GM12873 (cell line): Measurements from ENCODE around the gene MPL.

Experiments
- TF ChIP-seq, protein P1 (sequence below): IDR thresholded peaks from 2 replicates; pipeline ENCODE4 v1.5.1; 2012; ENCODE audit warnings: low read depth, mild to moderate bottlenecking, moderate library complexity, low read length, control low read depth; ENCODE audit not compliant: insufficient read depth; ENCODE audit errors: missing control alignments

Gene MPL

DNA sequence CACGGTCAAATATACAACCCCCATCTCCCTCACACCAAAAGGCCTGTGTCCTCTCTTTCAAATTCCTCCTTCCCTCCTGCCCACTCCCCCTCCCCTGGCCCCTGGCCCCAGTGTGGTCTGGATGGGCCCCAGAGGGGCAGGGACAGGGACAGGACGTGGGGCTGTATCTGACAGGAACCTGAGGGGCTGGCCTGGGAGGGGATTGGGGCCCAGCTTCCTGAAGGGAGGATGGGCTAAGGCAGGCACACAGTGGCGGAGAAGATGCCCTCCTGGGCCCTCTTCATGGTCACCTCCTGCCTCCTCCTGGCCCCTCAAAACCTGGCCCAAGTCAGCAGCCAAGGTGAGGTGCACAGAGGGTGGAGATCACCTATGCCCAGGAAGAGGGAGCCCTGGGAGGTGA, at the start of gene MPL:
Gene MPL (plus strand): TSS at position 231 of the 400 bp plus-strand sequence. CDS start 31 bp downstream, at position 262.
- TF ChIP-seq, protein P1, sequence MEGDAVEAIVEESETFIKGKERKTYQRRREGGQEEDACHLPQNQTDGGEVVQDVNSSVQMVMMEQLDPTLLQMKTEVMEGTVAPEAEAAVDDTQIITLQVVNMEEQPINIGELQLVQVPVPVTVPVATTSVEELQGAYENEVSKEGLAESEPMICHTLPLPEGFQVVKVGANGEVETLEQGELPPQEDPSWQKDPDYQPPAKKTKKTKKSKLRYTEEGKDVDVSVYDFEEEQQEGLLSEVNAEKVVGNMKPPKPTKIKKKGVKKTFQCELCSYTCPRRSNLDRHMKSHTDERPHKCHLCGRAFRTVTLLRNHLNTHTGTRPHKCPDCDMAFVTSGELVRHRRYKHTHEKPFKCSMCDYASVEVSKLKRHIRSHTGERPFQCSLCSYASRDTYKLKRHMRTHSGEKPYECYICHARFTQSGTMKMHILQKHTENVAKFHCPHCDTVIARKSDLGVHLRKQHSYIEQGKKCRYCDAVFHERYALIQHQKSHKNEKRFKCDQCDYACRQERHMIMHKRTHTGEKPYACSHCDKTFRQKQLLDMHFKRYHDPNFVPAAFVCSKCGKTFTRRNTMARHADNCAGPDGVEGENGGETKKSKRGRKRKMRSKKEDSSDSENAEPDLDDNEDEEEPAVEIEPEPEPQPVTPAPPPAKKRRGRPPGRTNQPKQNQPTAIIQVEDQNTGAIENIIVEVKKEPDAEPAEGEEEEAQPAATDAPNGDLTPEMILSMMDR: no peak

DNA sequence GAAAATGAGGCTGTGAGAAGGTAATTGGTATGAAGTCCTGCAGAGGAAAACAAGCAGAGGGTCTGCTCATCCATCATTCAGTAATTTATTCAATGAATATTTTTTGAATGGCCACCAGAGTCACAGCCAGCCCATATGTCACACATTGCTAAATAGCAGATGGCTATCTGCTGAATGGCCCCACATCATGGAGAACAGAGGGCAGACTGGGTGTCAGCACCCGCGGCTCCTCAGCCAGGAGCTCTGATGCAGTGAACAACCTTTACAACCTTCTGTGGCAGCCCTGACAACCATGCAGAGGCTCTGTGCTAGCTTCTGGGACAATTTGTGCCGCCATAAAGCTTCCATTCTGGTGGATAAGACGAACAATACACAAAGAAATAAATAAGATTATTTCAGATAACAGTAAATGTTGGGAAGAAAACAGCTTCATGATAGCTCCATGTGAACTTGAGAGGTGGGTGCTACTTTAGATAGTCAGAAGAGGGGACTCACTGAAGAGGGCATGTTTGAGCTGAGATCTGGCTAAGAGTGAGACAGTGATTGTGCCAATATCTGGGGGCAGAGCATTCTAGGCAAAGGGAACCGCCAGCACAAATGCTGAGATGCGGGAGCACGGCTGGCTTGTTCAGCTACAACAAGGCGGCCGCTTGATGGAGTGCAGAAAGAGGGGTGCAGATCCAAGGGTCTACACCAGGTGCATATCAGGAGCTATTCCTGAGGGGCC, 49.4 kb upstream of the MPL start:
- TF ChIP-seq, protein P1: no peak

DNA sequence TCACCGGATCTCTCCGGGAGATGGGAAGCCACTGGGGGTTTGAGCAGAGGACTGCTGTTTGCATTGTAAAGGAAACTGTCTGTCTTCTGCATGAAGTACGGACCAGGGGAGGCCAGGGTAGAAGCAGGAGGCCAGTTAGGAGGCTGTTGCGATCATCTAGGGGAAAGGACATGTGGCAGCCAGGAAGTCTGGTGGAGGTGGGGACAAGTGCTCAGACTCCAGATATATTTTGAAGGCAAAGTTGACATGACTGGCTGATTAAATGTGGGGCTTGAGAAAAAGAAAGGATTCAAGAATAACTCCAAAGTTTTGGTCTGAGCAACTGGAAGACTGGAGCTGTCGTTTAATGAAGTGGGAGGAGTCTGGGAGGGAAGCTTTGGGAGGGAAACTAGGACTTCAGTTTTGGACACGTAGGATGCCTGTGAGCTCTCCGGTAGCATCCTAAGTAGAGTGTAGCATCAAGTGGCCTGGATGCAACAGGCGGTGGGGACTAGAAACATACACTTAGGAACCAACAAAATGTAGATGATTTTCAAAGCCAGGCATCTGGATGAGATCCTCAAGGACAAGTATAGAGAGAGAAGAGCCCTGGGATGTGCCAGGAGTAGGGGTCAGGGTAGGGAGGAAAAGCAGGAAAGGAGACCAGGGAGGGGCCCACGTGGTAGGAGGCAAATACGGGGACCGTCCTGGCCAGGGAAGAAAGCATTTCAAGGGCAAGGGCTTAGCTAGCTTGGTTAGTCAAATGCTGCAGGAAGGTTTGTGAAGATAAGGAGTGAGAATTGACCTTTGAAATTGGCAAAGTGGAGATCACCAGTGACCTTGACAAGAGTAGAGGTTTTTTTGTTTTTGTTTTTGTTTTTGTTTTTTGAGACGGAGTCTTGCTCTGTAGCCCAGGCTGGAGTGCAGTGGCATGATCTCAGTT, 48.6 kb upstream of the MPL start:
- TF ChIP-seq, protein P1: no peak

DNA sequence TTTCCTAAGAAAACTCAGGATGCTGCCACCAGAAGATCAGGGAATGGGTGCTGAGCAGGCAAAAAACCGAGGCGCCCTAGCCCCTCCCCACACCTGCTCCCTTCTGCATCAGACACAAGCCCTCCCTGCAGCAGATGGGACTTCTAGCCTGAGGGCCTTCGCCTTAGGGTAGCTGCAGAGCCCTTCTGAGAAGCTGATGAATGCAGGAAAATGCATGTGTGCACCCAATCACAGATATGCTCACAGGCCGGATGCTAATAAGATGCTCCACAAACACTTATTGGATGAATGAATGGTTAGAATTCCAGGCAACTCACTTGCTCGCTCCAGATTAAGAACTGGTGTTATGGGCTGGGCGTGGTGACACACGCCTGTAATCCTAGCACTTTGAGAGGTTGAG, 45.4 kb upstream of the MPL start:
- TF ChIP-seq, protein P1: no peak

DNA sequence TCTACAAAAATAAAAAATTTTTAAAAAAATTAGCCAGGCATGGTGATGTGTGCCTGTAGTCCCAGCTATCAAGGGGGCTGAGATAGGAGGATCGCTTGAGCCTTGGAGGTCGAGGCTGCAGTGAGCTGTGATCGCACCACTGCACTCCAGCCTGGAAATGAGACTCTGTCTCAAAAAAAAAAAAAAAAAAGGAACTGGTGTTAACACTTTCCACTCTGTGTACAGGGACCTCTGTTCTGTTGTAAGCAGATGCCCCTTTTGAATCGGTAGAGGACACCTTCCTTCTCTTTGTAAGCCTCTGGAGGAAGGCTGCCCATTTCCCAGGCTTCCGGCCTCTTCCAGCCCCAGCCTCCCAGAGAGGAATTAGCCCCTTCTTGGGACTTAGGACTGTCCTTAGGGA, 44.9 kb upstream of the MPL start:
- TF ChIP-seq, protein P1: no peak

DNA sequence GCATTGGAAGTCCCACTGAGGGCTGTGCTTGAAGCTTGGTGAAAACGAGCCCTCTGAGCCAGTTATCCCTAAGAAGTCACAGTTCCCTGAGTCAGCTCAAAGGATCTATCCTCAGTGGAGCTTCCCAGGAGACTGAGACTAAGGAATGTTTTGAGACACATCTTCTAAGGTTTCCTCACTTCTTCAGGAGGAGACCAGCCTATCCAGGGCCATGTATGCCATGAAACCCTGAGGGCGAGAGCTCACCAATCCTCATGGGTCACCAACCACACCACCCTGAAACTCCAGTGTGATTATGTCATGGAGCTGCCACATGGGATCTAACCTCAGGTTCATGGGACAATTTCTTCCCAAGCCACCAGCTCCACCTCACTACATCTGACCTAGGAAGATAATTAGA, 44.4 kb upstream of the MPL start:
- TF ChIP-seq, protein P1: no peak
